RKO (cell line): ENCODE data around the gene POLR3C.
"Not testable (repeated sequence)": the region's sequence is repeated elsewhere in the genome, so short reads cannot be mapped to it uniquely, and the experiment has no call there.

Source experiments
- DNase-seq: peaks from one replicate; pipeline ENCODE4 v3.0.0-alpha.2; 2016; ENCODE audit warnings: low spot score

The POLR3C gene

GRCh38 chr1:145822779-145823331 is 1.1 kb upstream of the POLR3C start:
- not testable (repeated sequence) for DNase-seq

- no peak for DNase-seq
Observed at GRCh38 chr1:145824499-145824842, 471 bp downstream of the POLR3C start.

GRCh38 chr1:145826030-145826429 is 2.0 kb downstream of the POLR3C start:
- peak; percentile 48 for DNase-seq

- no peak for DNase-seq
Observed at GRCh38 chr1:145827966-145828365, 4.0 kb downstream of the POLR3C start.

- no peak for DNase-seq
Observed at GRCh38 chr1:145828367-145829026, 4.5 kb downstream of the POLR3C start.

GRCh38 chr1:145830810-145831209 is 6.8 kb downstream of the POLR3C start:
- DNase-seq: not testable (repeated sequence)

GRCh38 chr1:145837656-145838055 is 13.7 kb downstream of the POLR3C start:
- peak; percentile 58 for DNase-seq

GRCh38 chr1:145843031-145843430 is 19.0 kb downstream of the POLR3C start:
- no peak for DNase-seq

- DNase-seq: no peak
Observed at GRCh38 chr1:145845144-145845513, 21.1 kb downstream of the POLR3C start.

GRCh38 chr1:145845514-145846161 is 21.6 kb downstream of the POLR3C start, which contains the start of gene NUDT17:
Gene NUDT17 (plus strand): TSS chr1:145845630. CDS start chr1:145845641, 11 bp downstream.
- DNase-seq: peak; percentile 79

- peak; percentile 47 for DNase-seq
Observed at GRCh38 chr1:145846201-145846612, 22.2 kb downstream of the POLR3C start.

- no peak for DNase-seq
Observed at GRCh38 chr1:145847827-145848226, 23.8 kb downstream of the POLR3C start.

GRCh38 chr1:145849356-145850160 is 25.6 kb downstream of the POLR3C start:
- no peak for DNase-seq

- DNase-seq: no peak
Observed at GRCh38 chr1:145855426-145855948, 31.5 kb downstream of the POLR3C start.

GRCh38 chr1:145857170-145857569 is 33.2 kb downstream of the POLR3C start:
- no peak for DNase-seq

GRCh38 chr1:145858238-145858900 is 34.4 kb downstream of the POLR3C start:
- DNase-seq: peak; percentile 55

GRCh38 chr1:145858901-145859490 is 35.0 kb downstream of the POLR3C start, which contains the start of gene PIAS3:
Gene PIAS3 (minus strand): TSS chr1:145859081. CDS start chr1:145858990, 91 bp downstream.
- peak; percentile 92 for DNase-seq

- peak; percentile 87 for DNase-seq
Observed at GRCh38 chr1:145859491-145860023, 35.6 kb downstream of the POLR3C start.

GRCh38 chr1:145863282-145864018 is 39.5 kb downstream of the POLR3C start:
- no peak for DNase-seq

GRCh38 chr1:145868232-145868631 is 44.2 kb downstream of the POLR3C start:
- DNase-seq: no peak
